A673 (cell line): ENCODE data around the gene KRT1. TPM values are rescaled to one million over a fixed set of nuclear protein-coding genes. Genes with fewer than 3 reads are reported as not detected.

Experiments used
- BruUV-seq: library from RNA; stranded (reverse); fragments of 400-500 nt; replicated peaks from 2 replicates; lab custom pipeline; 2021; lab: Mats Ljungman, UMichigan
- CTCF ChIA-PET: fragments of 300-600 bp; sonication (Branson Sonifier 250); formaldehyde crosslinking; loops from one replicate; lab custom pipeline; 2022; ENCODE audit warnings: antibody characterized with exemption; lab: Charles Lee
- POLR2A ChIA-PET: fragments of 300-600 bp; sonication (Branson Sonifier 250); formaldehyde crosslinking; loops from one replicate; lab custom pipeline; 2022; ENCODE audit warnings: antibody characterized with exemption; ENCODE audit not compliant: low non-redundant PET; lab: Charles Lee
- DNase-seq: peaks from one replicate; pipeline ENCODE4 v3.0.0-alpha.2; 2015; ENCODE audit warnings: low spot score
- H3K27ac ChIP-seq: fragments of 200-600 bp; sonication (generic); 2 replicates; pipeline ENCODE4 v1.5.1; 2016; ENCODE audit warnings: mixed run types, low read depth, mild to moderate bottlenecking, mixed read lengths, antibody characterized with exemption, low read length; ENCODE audit not compliant: poor library complexity, severe bottlenecking
- H3K27me3 ChIP-seq: fragments of 200-600 bp; sonication (generic); replicated peaks from 2 replicates; pipeline ENCODE4 v1.6.1; 2017; ENCODE audit warnings: mixed run types, low read depth, mild to moderate bottlenecking, mixed read lengths, antibody characterized with exemption, low read length; ENCODE audit not compliant: insufficient read depth, poor library complexity
- H3K36me3 ChIP-seq: fragments of 200-600 bp; sonication (generic); 2 replicates; pipeline ENCODE4 v1.6.1; 2016; ENCODE audit warnings: mixed run types, mild to moderate bottlenecking, mixed read lengths, antibody characterized with exemption, low read length; ENCODE audit not compliant: insufficient read depth, poor library complexity, severe bottlenecking
- H3K4me1 ChIP-seq: fragments of 200-600 bp; sonication (generic); 2 replicates; pipeline ENCODE4 v1.6.1; 2017; ENCODE audit warnings: mixed run types, mild to moderate bottlenecking, mixed read lengths, antibody characterized with exemption, low read length; ENCODE audit not compliant: insufficient read depth, poor library complexity, severe bottlenecking
- H3K4me3 ChIP-seq: fragments of 200-600 bp; sonication (generic); 2 replicates; pipeline ENCODE4 v1.5.1; 2016; ENCODE audit warnings: low read depth, mixed run types, mild to moderate bottlenecking, mixed read lengths, low read length; ENCODE audit not compliant: poor library complexity, severe bottlenecking
- H3K9me3 ChIP-seq: fragments of 200-600 bp; sonication (generic); 2 replicates; pipeline ENCODE4 v1.6.1; 2016; ENCODE audit warnings: mixed run types, low read depth, mild to moderate bottlenecking, mixed read lengths, antibody characterized with exemption, low read length; ENCODE audit not compliant: poor library complexity, severe bottlenecking
- EZH2 ChIP-seq: fragments of 200-600 bp; sonication (generic); IDR thresholded peaks from 2 replicates; pipeline ENCODE4 v1.6.1; 2017; ENCODE audit warnings: borderline replicate concordance, low read depth, mild to moderate bottlenecking, mixed read lengths, antibody characterized with exemption, low read length; ENCODE audit not compliant: poor library complexity, severe bottlenecking
- intact Hi-C: fragments of 100-400 bp; cut with micrococcal nuclease; formaldehyde crosslinking; loops from one replicate; pipeline ENCODE4 v1.10.0; 2022; ENCODE audit not compliant: unreplicated experiment
- total RNA-seq: library from RNA; stranded (reverse); gene quantifications from 2 replicates; pipeline ENCODE4 v1.2.3, GENCODE V29; 2021
- TF ChIP-seq, protein P1 (sequence below): fragments of 300-800, 200-600 bp; sonication (generic); conservative IDR thresholded peaks from 2 replicates; pipeline ENCODE4 v1.5.1; 2017; ENCODE audit warnings: low read depth, mild to moderate bottlenecking, antibody characterized with exemption, low read length, moderate library complexity, mixed read lengths

The KRT1 gene
- total RNA-seq, 1 experiment from 2014 or later, result not detected

DNA sequence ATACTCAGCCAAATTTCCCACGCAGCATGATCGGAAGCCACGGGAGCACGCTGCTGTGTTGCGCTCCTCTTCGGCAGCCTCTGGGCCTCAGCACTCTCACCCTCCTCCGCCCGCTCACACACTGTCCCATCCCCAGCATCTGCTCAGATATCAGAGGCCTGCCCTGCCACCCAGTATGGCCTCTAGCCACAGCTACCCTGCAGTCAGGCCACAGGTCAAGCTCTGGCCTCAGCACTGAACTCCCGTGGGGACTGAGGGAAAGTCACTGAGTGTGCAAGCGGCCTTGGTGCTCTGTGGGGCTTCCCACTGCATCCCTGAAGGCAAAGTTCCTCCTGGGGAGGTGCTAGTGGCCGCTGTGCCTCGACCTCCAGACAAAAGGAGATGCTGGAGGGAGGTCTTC lies 21.1 kb upstream of the KRT1 start:
- Histone ChIP-seq H3K27me3 (no peaks in the 10 kb centered on the region), H3K9me3 (no peaks in the 10 kb centered on the region), H3K4me3 (no peak overlapping the region), H3K4me1 (peaks cover 5% of the 10 kb centered on the region), H3K36me3 (no peaks in the 10 kb centered on the region), H3K27ac (no peak overlapping the region)
- TF ChIP-seq, protein P1, sequence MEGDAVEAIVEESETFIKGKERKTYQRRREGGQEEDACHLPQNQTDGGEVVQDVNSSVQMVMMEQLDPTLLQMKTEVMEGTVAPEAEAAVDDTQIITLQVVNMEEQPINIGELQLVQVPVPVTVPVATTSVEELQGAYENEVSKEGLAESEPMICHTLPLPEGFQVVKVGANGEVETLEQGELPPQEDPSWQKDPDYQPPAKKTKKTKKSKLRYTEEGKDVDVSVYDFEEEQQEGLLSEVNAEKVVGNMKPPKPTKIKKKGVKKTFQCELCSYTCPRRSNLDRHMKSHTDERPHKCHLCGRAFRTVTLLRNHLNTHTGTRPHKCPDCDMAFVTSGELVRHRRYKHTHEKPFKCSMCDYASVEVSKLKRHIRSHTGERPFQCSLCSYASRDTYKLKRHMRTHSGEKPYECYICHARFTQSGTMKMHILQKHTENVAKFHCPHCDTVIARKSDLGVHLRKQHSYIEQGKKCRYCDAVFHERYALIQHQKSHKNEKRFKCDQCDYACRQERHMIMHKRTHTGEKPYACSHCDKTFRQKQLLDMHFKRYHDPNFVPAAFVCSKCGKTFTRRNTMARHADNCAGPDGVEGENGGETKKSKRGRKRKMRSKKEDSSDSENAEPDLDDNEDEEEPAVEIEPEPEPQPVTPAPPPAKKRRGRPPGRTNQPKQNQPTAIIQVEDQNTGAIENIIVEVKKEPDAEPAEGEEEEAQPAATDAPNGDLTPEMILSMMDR, result no peak
- no peak for TF ChIP-seq EZH2
- ChIA-PET CTCF (no interaction called here), POLR2A (no interaction called here)
- DNase-seq, result no peak
- intact Hi-C loops, result no loop called here
- no TSS peak for BruUV-seq

DNA sequence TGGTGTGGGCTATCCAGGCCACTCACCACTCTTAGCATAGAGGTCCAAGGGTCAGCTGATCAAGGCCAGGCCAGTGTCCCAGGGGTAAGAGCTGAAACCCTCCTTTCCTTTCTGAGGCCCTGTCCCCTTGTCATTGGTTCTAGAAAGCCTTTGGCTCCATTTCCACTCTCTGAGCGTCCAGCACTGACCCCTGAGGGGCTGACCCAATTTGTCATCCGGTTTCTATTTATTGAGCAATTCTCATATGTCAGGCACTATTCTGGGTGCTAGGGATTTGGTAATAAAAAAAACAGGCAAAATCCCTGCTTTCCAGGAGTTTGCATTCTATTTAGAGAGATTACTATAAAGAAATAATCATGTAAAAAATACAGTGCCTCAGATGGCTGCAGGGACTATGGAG lies 19.8 kb upstream of the KRT1 start:
- intact Hi-C loops, result no loop called here
- no peak overlapping the region for H3K27ac ChIP-seq
- no peaks in the 10 kb centered on the region for H3K27me3 ChIP-seq
- ChIA-PET POLR2A (no interaction called here), CTCF (no interaction called here)
- TF ChIP-seq, protein P1, result no peak
- no peak for TF ChIP-seq EZH2
- H3K4me3 ChIP-seq, result no peak overlapping the region
- DNase-seq, result no peak
- no peaks in the 10 kb centered on the region for H3K9me3 ChIP-seq
- H3K36me3 ChIP-seq, result no peaks in the 10 kb centered on the region
- BruUV-seq, result no TSS peak
- peaks cover 4% of the 10 kb centered on the region for H3K4me1 ChIP-seq

DNA sequence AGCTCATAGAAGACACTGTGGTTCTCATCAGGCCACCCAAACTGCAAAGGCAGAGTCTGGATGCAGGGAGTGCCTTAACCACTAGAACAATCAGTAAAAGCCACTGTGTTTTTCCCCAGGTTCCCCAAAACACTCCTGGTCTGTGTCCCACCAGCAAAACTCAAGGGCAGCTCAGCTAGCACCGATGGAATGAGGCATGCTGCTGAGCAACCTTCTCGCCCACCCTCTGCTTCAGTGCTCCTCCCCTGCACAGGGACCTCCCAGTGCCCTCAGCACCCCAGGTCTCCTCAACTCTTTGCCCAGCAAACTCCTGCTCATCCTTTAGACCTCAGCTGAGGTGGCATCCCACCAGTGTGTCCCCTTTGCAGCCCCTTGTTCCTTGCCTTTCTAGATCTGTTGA lies 19.2 kb upstream of the KRT1 start:
- intact Hi-C loops, result no loop called here
- Histone ChIP-seq H3K27ac (no peak overlapping the region), H3K36me3 (no peaks in the 10 kb centered on the region), H3K4me3 (no peak overlapping the region), H3K9me3 (no peaks in the 10 kb centered on the region), H3K4me1 (no peaks in the 10 kb centered on the region), H3K27me3 (no peaks in the 10 kb centered on the region)
- POLR2A ChIA-PET, result no interaction called here
- DNase-seq, result no peak
- BruUV-seq, result no TSS peak
- CTCF ChIA-PET, result interaction anchor here (0.6 kb wide), 1 partner anchor 171 kb away, joined by 3 read pairs; no protein-coding TSS in a partner anchor
- TF ChIP-seq EZH2, result no peak
- TF ChIP-seq, protein P1, result no peak
